ENCODE data around the gene MGA. TPM values are rescaled to one million over a fixed set of nuclear protein-coding genes. Genes with fewer than 3 reads are reported as not detected.
A peak's percentile ranks its signal among the peaks of the same experiment; 100 is the strongest.

Gene MGA
- polyA plus RNA-seq, 1 donor = 47.4 TPM

GRCh38 chr15:41782371-41783282 lies 122.4 kb downstream of the MGA start:
- DNase-seq = no peak

GRCh38 chr15:41783296-41783695 lies 123.1 kb downstream of the MGA start:
- no peak for DNase-seq

GRCh38 chr15:41788262-41788661 lies 128.1 kb downstream of the MGA start:
- DNase-seq = no peak

GRCh38 chr15:41789236-41789635 lies 129.0 kb downstream of the MGA start:
- DNase-seq = no peak

- no peak for DNase-seq
Observed at GRCh38 chr15:41789662-41790061, 129.5 kb downstream of the MGA start.

GRCh38 chr15:41790169-41790568 lies 130.0 kb downstream of the MGA start:
- no peak for DNase-seq

- DNase-seq = no peak
Observed at GRCh38 chr15:41790756-41791546, 130.7 kb downstream of the MGA start.

- no peak for DNase-seq
Observed at GRCh38 chr15:41791547-41791937, 131.3 kb downstream of the MGA start.

- DNase-seq = no peak
Observed at GRCh38 chr15:41792000-41792637, 131.9 kb downstream of the MGA start.

- no peak for DNase-seq
Observed at GRCh38 chr15:41794081-41794480, 133.9 kb downstream of the MGA start.

- DNase-seq = no peak
Observed at GRCh38 chr15:41795996-41796856, 136.0 kb downstream of the MGA start.

GRCh38 chr15:41797201-41797944 lies 137.2 kb downstream of the MGA start:
- DNase-seq = no peak

GRCh38 chr15:41798607-41799487 lies 138.6 kb downstream of the MGA start:
- DNase-seq = no peak

- no peak for DNase-seq
Observed at GRCh38 chr15:41799488-41799805, 139.2 kb downstream of the MGA start.

- DNase-seq = no peak
Observed at GRCh38 chr15:41801185-41801584, 141.0 kb downstream of the MGA start.

- DNase-seq = no peak
Observed at GRCh38 chr15:41801850-41802455, 141.7 kb downstream of the MGA start.

GRCh38 chr15:41804361-41804760 lies 144.2 kb downstream of the MGA start:
- no peak for DNase-seq

- peak; percentile 24 for DNase-seq
Observed at GRCh38 chr15:41804916-41805666, 144.9 kb downstream of the MGA start.

- no peak for DNase-seq
Observed at GRCh38 chr15:41805711-41806110, 145.5 kb downstream of the MGA start.

All from left kidney (tissue), 2 donors.